Measurements from ENCODE around the gene SNX30.

Gene SNX30

DNA sequence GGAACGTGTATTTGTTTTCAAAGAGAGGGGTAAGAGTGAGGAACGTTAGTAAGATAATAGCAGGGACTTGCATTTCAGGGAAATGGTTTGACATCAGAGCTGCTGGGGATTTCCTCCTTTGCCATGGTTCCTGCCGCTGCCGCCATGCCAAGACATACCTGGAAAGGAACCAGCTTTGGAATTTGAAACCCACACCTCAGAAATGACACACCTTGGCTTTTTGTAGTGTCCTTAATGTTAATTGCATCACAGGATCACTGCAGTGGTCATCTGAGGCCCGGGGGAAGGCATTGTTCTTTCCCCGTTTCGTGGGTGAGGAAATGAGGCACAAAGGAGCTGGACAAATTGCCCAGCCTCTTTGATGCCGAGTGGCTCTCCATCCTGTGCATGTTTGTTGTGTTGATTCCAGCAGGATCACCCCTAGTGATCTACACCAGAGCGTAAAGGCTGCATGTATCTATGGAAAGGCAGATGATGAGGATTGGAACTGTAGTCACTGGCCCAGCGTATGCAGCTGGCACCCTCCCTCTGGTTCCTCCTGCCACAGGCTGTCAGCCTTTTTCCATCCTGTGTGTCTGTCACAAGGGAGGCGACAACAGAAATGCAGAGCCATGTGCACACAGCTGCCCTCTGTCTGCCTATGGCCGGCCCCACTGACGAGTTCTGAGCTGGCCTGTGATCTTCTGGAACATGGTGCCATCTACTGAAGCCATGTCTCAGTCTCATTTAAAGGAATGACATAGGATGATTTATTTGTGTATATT is 102.4 kb downstream of the SNX30 start:
- no peak for DNase-seq (ENCODE audit: low read depth)
- no peak overlapping the region for H3K4me3 ChIP-seq (ENCODE audit: low read depth, low read length)
- TF ChIP-seq, protein P1, sequence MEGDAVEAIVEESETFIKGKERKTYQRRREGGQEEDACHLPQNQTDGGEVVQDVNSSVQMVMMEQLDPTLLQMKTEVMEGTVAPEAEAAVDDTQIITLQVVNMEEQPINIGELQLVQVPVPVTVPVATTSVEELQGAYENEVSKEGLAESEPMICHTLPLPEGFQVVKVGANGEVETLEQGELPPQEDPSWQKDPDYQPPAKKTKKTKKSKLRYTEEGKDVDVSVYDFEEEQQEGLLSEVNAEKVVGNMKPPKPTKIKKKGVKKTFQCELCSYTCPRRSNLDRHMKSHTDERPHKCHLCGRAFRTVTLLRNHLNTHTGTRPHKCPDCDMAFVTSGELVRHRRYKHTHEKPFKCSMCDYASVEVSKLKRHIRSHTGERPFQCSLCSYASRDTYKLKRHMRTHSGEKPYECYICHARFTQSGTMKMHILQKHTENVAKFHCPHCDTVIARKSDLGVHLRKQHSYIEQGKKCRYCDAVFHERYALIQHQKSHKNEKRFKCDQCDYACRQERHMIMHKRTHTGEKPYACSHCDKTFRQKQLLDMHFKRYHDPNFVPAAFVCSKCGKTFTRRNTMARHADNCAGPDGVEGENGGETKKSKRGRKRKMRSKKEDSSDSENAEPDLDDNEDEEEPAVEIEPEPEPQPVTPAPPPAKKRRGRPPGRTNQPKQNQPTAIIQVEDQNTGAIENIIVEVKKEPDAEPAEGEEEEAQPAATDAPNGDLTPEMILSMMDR (IDR thresholded peaks at IDR 0.05; ENCODE audit: insufficient read depth, low read depth, low read length, missing control alignments): no peak

DNA sequence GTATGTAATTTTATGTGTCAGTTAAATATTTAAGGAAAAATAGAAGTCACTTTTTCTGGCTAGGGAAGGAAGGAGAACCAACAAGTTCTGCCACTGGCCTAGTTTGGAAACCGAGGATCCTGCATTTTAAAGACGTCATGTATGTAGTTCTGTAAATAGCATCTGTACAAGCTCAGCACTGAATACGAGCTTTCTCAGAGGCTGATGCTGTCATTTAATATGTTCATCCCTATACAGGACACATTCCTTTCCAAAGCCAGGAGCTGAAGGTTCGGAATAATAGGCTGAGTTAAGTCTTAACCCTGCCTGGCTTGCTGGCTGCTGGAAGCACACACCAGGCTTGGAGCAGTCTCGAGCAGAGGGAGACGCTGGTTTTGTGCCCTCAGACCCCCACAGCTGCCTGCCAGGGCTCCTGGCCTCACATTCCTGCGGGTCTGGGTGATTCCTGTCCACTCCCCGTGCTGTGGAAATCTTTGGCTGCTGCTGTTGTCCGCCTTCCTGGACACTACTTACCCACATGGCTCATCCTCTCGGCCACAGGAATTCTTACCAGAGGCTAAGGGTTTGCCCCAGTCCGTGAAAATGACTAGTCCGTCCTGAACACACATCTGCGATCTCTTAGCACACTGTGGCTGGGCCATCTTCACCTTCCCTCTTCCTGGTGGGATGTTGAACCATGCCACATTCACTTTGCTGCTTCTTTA is 103.5 kb downstream of the SNX30 start:
- no peak for DNase-seq (ENCODE audit: low read depth)
- H3K4me3 ChIP-seq (ENCODE audit: low read depth, low read length): no peak overlapping the region
- TF ChIP-seq, protein P1 (IDR thresholded peaks at IDR 0.05; ENCODE audit: insufficient read depth, low read depth, low read length, missing control alignments): no peak

DNA sequence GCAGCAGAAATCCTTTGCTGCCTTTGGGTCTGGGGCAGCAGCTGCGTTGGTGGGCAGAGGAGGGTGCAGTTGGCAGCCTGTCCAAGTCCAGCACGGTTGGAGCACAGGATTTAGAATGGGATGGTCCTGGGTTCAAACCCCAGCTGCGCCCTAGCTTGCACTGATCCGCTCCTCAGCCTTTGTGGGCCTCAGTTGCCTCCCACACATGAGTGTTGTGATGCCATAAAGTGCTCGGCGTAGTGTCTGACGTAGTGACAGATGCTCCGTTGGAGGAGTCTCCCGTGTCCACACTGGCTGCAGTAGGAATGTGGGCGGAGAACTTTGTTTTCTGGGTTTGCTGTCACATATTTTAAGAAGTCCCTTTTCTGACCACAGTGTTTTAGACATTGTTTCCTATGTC is 104.1 kb downstream of the SNX30 start:
- DNase-seq (ENCODE audit: low read depth): no peak
- no peak overlapping the region for H3K4me3 ChIP-seq (ENCODE audit: low read depth, low read length)
- TF ChIP-seq, protein P1 (IDR thresholded peaks at IDR 0.05; ENCODE audit: insufficient read depth, low read depth, low read length, missing control alignments): no peak

DNA sequence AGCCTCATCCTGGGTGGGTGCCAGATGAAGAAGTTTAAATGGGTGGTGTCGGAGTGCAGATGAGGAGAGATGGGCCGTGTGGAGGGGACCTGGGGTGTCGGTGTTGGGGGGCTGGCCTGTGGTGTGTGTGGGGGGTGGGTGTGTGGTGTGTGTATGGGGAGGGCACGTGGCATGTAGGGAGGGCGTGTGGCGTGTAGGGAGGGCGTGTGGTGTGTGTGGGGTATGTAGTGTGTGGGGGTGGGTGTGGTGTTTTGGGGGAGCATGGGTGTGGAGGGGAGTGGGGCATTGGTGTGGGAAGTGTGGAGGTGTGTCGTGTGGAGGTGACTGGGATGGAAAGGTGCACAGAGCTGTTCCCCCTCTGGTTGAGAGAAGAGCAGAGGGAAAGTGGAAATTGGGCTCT is 105.6 kb downstream of the SNX30 start:
- TF ChIP-seq, protein P1 (IDR thresholded peaks at IDR 0.05; ENCODE audit: insufficient read depth, low read depth, low read length, missing control alignments): no peak
- DNase-seq (ENCODE audit: low read depth): no peak
- no peak overlapping the region for H3K4me3 ChIP-seq (ENCODE audit: low read depth, low read length)

DNA sequence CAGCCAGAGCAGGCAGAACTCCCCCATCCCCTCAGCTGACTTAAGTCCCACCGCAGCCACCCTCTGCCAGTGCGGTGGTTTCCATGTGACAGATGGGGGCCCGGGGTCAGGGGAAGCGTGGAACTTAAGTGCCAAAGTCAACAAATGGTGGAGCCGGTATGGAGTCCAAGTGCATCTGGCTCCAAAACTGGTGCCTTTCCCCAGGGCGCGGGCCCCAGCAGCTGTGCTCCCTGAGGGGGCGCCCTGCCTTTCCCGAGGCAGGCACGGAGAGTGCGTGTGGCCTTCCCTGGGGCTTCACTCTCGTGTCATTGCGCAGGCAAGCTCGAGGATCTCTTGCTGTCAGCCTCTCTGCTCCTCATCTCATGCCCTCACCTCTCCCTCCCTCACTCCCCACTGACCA is 106.3 kb downstream of the SNX30 start:
- DNase-seq (ENCODE audit: low read depth): no peak
- TF ChIP-seq, protein P1 (IDR thresholded peaks at IDR 0.05; ENCODE audit: insufficient read depth, low read depth, low read length, missing control alignments): no peak
- H3K4me3 ChIP-seq (ENCODE audit: low read depth, low read length): no peak overlapping the region

DNA sequence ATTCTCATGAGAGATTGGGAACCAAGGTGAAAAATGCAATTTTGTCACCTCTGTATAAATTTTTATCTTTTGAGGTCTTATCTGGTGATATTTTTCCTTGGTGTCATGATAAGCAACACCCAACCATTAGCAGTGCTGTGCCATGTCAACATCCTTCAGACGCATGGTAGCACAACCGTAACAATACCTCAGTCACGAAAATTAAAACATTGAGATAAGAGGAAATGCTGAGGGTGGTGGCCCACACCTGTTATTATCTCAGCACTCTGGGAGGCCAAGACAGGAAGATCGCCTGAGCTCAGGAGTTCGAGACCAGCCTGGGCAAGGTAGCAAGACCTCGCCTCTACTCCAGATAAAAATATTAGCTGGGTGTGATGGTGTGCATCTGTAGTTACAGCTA is 107.4 kb downstream of the SNX30 start:
- TF ChIP-seq, protein P1 (IDR thresholded peaks at IDR 0.05; ENCODE audit: insufficient read depth, low read depth, low read length, missing control alignments): no peak
- DNase-seq (ENCODE audit: low read depth): no peak
- H3K4me3 ChIP-seq (ENCODE audit: low read depth, low read length): no peak overlapping the region

Measured in GM12865 (cell line).